Right forelimb (tissue), 1 donor: ENCODE measurements around the gene PRSS27.
"Not testable (repeated sequence)": the region's sequence is repeated elsewhere in the genome, so short reads cannot be mapped to it uniquely, and the experiment has no call there.

Experiments used
- DNase-seq: peaks from one replicate; pipeline ENCODE4 v3.0.0-alpha.2; 2018

Gene PRSS27

GRCh38 chr16:2670017-2670416, 50.0 kb downstream of the PRSS27 start:
- DNase-seq, result peak; percentile 68

DNA sequence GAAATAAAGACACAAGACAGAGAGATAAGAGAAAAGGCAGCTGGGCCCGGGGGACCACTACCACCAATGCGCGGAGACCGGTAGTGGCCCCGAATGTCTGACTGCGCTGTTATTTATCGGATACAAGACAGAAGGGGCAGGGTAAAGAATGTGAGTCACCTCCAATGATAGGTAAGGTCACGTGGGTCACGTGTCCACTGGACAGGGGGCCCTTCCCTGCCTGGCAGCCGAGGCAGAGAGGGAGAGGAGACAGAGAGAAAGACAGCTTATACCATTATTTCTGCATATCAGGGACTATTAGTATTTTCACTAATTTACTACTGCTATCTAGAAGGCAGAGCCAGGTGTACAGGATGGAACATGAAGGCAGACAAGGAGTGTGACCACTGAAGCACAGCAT, 50.4 kb downstream of the PRSS27 start:
- not testable (repeated sequence) for DNase-seq

DNA sequence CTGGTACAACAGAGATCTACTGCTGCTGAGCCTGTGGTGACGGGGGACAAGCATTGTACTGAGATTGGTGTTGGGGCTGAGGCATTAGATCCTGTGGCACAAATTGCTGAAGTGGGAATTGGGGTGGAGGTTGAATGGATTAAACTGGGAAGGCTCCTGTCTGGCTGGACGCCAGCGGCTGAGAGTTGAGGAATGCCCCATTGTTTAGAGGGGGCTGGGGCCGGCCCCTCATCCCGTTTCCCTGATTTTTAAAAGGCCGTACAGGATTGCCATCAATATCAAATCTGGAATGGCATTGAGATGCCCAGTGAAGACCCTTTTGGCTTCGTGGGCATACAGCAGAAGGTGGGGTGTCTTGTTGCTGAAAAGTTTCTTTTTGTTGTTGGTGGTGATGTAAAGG, 53.4 kb downstream of the PRSS27 start:
- DNase-seq, result not testable (repeated sequence)

DNA sequence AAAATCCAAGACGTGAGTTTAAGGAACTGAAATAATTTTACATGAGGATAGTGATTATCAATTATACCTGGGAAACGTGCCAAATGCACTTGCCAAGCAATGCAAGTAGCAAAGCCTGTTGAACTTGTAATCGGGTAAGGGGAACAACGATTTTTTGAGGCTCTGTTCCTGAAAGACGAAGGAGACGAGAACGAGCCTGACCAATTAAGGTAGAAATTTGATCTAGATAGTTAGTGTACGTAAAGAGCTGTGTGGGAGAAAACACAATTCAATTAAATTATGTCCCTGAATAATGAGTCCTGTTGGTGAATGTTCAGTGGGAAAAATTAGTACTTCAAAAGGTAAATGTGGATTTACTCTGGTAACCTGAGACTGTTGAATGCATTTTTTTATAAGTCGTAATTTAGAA, 55.4 kb downstream of the PRSS27 start:
- DNase-seq, result no peak

- no peak for DNase-seq
Observed at GRCh38 chr16:2663553-2664546, 56.2 kb downstream of the PRSS27 start.
